ENCODE results near the gene NIPAL3. TPM values are rescaled to one million over a fixed set of nuclear protein-coding genes. Genes with fewer than 3 reads are reported as not detected.

NIPAL3 gene
- total RNA-seq, 1 experiment from 2014 or later = 11.2 TPM

DNA sequence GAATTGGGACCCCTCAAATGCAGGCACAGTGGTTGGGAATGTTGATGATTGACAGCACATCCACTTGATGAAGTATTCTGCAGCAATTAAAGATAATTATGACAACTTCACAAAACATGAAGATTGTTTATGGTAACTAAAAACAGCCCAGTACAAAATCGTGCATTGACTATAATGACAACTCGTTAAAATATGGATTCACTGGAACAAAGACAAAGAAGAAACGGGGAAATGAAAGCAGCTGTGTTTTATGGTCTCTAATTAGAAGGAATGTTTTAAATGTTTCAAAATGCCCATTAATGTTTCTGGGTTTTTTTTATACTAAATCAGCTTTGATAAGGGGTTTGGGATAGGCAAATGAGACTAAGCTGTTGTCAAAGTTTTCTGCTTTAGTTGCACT is 36.1 kb downstream of the NIPAL3 start:
- H3K4me3 Mint-ChIP-seq = no peak overlapping the region
- H3K27ac Mint-ChIP-seq = no peak overlapping the region
- no peak for TF ChIP-seq ESRRA (CRISPR knock-in tag; IDR thresholded peaks at IDR 0.05; ENCODE audit: borderline replicate concordance)
- TF ChIP-seq, protein P1, sequence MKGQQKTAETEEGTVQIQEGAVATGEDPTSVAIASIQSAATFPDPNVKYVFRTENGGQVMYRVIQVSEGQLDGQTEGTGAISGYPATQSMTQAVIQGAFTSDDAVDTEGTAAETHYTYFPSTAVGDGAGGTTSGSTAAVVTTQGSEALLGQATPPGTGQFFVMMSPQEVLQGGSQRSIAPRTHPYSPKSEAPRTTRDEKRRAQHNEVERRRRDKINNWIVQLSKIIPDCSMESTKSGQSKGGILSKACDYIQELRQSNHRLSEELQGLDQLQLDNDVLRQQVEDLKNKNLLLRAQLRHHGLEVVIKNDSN (CRISPR knock-in tag; IDR thresholded peaks at IDR 0.05) = no peak
- TF ChIP-seq GTF2I (CRISPR knock-in tag; conservative IDR thresholded peaks at IDR 0.05) = no peak
- no peak for TF ChIP-seq FOXP1 (CRISPR knock-in tag; IDR thresholded peaks at IDR 0.05; ENCODE audit: borderline replicate concordance)
- no peak for TF ChIP-seq ATF2 (CRISPR knock-in tag; IDR thresholded peaks at IDR 0.05; ENCODE audit: borderline replicate concordance, low read depth)
- TF ChIP-seq RELA (CRISPR knock-in tag; IDR thresholded peaks at IDR 0.05; ENCODE audit: borderline replicate concordance) = no peak
- TF ChIP-seq AFF4 (CRISPR knock-in tag; IDR thresholded peaks at IDR 0.05; ENCODE audit: borderline replicate concordance) = no peak
- TF ChIP-seq, protein P2, sequence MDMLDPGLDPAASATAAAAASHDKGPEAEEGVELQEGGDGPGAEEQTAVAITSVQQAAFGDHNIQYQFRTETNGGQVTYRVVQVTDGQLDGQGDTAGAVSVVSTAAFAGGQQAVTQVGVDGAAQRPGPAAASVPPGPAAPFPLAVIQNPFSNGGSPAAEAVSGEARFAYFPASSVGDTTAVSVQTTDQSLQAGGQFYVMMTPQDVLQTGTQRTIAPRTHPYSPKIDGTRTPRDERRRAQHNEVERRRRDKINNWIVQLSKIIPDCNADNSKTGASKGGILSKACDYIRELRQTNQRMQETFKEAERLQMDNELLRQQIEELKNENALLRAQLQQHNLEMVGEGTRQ (CRISPR knock-in tag; IDR thresholded peaks at IDR 0.05) = no peak
- TF ChIP-seq, protein P3, sequence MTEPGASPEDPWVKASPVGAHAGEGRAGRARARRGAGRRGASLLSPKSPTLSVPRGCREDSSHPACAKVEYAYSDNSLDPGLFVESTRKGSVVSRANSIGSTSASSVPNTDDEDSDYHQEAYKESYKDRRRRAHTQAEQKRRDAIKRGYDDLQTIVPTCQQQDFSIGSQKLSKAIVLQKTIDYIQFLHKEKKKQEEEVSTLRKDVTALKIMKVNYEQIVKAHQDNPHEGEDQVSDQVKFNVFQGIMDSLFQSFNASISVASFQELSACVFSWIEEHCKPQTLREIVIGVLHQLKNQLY (CRISPR knock-in tag; IDR thresholded peaks at IDR 0.05) = no peak
- TF ChIP-seq ZNF671 (CRISPR knock-in tag; IDR thresholded peaks at IDR 0.05) = no peak
- no peak for TF ChIP-seq SMAD3 (CRISPR knock-in tag; IDR thresholded peaks at IDR 0.05; ENCODE audit: borderline replicate concordance)
- TF ChIP-seq ZBTB21 (CRISPR knock-in tag; IDR thresholded peaks at IDR 0.05; ENCODE audit: borderline replicate concordance) = no peak
- no peak for TF ChIP-seq NFYB (CRISPR knock-in tag; conservative IDR thresholded peaks at IDR 0.05; ENCODE audit: low read depth)
- TF ChIP-seq SP1 (CRISPR knock-in tag; conservative IDR thresholded peaks at IDR 0.05) = no peak
- TF ChIP-seq ZSCAN18 (CRISPR knock-in tag; IDR thresholded peaks at IDR 0.05) = no peak
- DNase-seq (ENCODE audit: low spot score) (no peak), ATAC-seq (no peak)
- no peaks in the 10 kb centered on the region for H3K27me3 Mint-ChIP-seq (ENCODE audit: low read depth)
- no peaks in the 10 kb centered on the region for H3K4me1 Mint-ChIP-seq
- no peaks in the 10 kb centered on the region for H3K9me3 Mint-ChIP-seq
- CTCF ChIA-PET = no interaction called here
- peaks cover 4% of the 10 kb centered on the region; the same call in 1 of the 2 replicates for H3K36me3 Mint-ChIP-seq
- POLR2A ChIA-PET = no interaction called here

DNA sequence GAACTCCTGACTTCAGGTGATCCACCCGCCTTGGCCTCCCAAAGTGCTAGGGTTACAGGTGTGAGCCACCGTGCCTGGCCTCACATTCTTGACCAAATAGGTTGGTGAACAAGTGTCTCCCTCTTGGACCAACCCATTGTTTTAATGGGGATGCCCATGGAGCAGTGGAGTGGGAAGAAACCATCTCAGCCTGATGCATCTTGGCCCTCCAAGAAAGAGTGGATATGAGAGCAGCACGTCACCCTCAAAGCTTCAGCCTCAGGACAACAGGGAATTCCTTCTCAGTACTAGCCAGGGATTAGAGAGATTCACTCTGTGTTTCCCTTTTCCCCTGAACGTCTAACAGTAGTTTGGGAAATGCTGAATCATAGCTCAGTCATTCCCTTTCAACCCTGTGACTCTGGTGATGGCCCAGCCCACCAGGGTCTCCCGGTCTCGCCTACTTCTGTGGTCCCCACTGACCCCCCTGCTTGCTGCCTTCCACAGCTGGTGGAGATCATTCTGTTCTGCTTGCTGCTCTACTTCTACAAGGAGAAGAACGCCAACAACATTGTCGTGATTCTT is 37.4 kb downstream of the NIPAL3 start:
- Mint-ChIP-seq H3K36me3 (peaks cover 6% of the 10 kb centered on the region; the same call in 1 of the 2 replicates), H3K27ac (no peak overlapping the region), H3K9me3 (no peaks in the 10 kb centered on the region), H3K4me3 (no peak overlapping the region), H3K27me3 (ENCODE audit: low read depth) (no peaks in the 10 kb centered on the region), H3K4me1 (no peaks in the 10 kb centered on the region)
- POLR2A ChIA-PET = interaction anchor here (1.1 kb wide), 1 partner anchor 12 kb away, joined by 4 read pairs; no protein-coding TSS in a partner anchor
- TF ChIP-seq TCF7 (CRISPR knock-in tag; IDR thresholded peaks at IDR 0.05; ENCODE audit: low read depth) = no peak
- TF ChIP-seq ZNF138 (CRISPR knock-in tag; conservative IDR thresholded peaks at IDR 0.05) = no peak
- TF ChIP-seq, protein P4, sequence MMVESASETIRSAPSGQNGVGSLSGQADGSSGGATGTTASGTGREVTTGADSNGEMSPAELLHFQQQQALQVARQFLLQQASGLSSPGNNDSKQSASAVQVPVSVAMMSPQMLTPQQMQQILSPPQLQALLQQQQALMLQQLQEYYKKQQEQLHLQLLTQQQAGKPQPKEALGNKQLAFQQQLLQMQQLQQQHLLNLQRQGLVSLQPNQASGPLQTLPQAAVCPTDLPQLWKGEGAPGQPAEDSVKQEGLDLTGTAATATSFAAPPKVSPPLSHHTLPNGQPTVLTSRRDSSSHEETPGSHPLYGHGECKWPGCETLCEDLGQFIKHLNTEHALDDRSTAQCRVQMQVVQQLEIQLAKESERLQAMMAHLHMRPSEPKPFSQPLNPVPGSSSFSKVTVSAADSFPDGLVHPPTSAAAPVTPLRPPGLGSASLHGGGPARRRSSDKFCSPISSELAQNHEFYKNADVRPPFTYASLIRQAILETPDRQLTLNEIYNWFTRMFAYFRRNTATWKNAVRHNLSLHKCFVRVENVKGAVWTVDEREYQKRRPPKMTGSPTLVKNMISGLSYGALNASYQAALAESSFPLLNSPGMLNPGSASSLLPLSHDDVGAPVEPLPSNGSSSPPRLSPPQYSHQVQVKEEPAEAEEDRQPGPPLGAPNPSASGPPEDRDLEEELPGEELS (CRISPR knock-in tag; IDR thresholded peaks at IDR 0.05) = no peak
- no peak for TF ChIP-seq ZNF317 (CRISPR knock-in tag; IDR thresholded peaks at IDR 0.05; ENCODE audit: borderline replicate concordance, low read depth)
- TF ChIP-seq, protein P2 (CRISPR knock-in tag; IDR thresholded peaks at IDR 0.05) = no peak
- TF ChIP-seq, protein P5, sequence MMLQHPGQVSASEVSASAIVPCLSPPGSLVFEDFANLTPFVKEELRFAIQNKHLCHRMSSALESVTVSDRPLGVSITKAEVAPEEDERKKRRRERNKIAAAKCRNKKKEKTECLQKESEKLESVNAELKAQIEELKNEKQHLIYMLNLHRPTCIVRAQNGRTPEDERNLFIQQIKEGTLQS (CRISPR knock-in tag; conservative IDR thresholded peaks at IDR 0.05) = no peak
- no peak for TF ChIP-seq RORB (CRISPR knock-in tag; IDR thresholded peaks at IDR 0.05)
- ATAC-seq (no peak), DNase-seq (ENCODE audit: low spot score) (no peak)
- CTCF ChIA-PET = interaction anchor here (0.7 kb wide), 1 partner anchor 1268 kb away, joined by 3 read pairs; no protein-coding TSS in a partner anchor
